ENCODE measurements around the gene OR51A7. TPM values are rescaled to one million over a fixed set of nuclear protein-coding genes. Genes with fewer than 3 reads are reported as not detected.

OR51A7 gene
- total and polyA plus RNA-seq, 2 of the 8 experiments (the other 6 are each of a cell fraction or from before 2014, with no cell fraction given), result not detected

GRCh38 chr11:4947505-4947904 is 43.9 kb downstream of the OR51A7 start, which contains the start of gene OR51A4 (continued):
- TF ChIP-seq CHD7 (IDR thresholded peaks at IDR 0.05; ENCODE audit: insufficient replicate concordance, low read length), result no peak
- TF ChIP-seq RBBP5 (IDR thresholded peaks at IDR 0.05; ENCODE audit: borderline replicate concordance, low read depth, low read length), result no peak

Measured in H1 (cell line).